HTERT RPE-1 (cell line): Measurements from ENCODE around the gene CTSL.
"Not testable (repeated sequence)": the region's sequence is repeated elsewhere in the genome, so short reads cannot be mapped to it uniquely, and the experiment has no call there.

Experiments used
- in situ Hi-C: fragments of 300-500 bp; cut with MboI; formaldehyde crosslinking; loops from 4 replicates; pipeline ENCODE4 v1.14.3; 2020; ENCODE audit warnings: low sequenced_read_pairs

The CTSL gene

GRCh38 chr9:87751423-87751822, 25.5 kb downstream of the CTSL start:
- in situ Hi-C loops, result no loop called here

- in situ Hi-C loops, result no loop called here
Measured at GRCh38 chr9:87751868-87752267, 25.9 kb downstream of the CTSL start.

- in situ Hi-C loops, result no loop called here
Measured at GRCh38 chr9:87753313-87753712, 27.4 kb downstream of the CTSL start.

DNA sequence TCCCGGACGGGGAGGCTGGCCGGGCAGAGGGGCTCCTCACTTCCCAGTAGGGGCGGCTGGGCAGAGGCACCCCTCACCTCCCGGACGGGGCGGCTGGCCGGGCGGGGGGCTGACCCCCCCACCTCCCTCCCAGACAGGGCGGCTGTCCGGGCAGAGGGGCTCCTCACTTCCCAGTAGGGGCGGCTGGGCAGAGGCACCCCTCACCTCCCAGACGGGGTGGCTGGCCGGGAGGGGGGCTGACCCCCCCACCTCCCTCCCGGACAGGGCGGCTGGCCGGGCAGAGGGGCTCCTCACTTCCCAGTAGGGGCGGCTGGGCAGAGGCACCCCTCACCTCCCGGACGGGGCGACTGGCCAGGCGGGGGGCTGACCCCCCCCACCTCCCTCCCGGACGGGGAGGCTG, 32.4 kb downstream of the CTSL start:
- in situ Hi-C loops, result not testable (repeated sequence)

- in situ Hi-C loops, result not testable (repeated sequence)
Measured at GRCh38 chr9:87759980-87760379, 34.1 kb downstream of the CTSL start.

- in situ Hi-C loops, result no loop called here
Measured at GRCh38 chr9:87760529-87760928, 34.6 kb downstream of the CTSL start.

GRCh38 chr9:87763286-87763685, 37.4 kb downstream of the CTSL start:
- in situ Hi-C loops, result no loop called here

DNA sequence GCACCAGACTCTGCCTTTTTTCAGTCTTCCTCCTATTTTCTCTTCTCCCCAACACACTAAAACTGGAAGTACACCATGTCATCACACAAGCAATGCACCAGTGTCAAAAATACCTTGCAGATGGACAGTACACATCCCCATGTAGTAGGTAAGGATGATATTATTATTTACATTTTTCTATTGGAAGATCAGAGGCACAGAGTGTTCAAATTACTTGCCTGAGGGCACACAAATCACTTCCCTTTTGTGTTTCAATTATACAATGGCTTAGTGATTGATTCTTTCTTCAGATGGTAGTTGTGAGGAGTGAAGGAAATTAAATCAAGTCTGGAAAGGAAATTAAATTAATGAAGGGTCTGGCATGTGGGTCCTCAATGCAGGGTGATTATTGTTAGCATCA, 39.6 kb downstream of the CTSL start:
- in situ Hi-C loops, result no loop called here

DNA sequence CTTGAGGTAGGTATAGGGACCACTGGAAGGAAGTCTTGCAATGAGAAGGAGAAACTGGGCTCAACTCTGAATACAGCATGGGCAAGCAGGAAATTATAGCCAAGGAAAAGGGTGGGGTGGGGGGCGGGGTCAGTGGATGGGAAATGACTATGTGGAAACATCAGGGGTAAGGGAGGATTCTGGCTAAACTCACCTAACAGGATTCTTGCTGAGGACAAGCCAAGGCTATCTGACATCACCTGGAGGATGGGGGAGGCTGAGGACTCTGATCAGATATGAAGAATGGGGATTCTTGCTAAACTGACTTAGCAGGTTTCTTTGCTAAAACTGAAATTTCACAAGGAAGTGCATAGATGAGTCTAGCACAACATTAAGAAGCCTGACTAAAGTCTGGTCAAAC, 40.8 kb downstream of the CTSL start:
- in situ Hi-C loops, result no loop called here

DNA sequence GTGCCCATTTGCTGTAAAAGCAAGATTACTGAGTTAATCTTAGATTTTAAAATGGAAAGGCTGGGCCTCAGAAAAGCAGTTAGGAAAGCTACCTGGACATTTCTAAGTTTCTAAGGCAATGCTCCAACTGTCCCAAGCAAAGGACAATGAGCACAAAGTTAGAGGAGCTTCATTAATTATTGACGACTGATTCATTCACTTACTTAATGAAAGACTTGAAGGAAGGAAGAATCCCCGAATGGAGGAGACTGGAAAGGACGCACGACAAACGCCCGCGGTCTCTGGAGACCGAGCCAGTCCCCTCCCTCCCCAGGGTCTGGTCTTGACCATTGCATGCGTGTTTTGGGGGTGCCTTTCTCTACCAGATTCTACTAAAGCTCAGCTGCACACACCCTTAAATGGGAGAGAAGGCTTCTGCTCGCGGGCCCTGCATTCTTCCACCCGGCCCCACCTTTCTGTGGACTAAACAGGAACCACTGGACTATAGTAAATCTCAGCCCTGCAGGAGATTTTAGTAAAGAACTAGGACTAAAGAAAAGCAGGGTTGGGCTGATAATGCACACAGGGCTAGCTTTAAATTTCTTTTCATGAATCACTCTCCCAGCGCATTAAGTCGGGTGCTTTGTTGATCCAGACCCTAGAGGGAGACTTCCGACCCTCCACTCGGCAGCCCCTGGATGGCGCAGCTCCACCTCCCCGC, 44.8 kb downstream of the CTSL start:
- in situ Hi-C loops, result no loop called here

DNA sequence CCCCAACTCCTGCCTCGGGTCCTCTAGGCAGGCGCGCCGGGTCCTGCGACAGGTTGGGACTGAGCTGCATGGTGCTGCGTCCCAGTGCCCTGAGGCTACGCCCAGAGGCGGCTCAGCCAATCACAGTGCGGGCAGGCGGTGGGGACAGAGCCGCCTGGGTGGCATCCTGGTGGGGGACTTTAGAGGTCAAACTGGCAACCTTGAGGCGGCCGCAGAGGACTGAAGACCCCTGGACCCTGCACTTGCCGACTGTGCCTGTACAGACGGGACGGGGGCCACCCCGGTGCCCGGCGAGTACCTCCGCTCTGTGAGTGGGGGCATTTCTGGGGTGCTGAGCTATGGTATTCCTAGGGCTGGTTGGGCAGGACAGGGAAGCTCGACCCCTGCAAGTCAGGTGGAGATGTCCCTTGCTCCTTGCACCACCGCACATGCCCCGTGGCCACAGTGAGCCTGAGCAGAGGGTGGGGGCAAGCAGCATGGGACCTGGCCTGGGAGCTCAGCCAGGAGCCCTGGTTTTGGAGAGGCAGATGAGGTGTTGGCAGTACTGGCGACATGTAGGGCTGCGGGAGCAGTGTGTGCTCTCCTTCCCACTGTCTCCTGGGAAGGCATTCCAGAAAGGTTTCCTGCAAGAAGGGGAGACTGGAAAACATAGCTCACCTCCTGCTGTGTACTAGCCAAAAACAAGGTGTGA, 45.5 kb downstream of the CTSL start:
- in situ Hi-C loops, result no loop called here

DNA sequence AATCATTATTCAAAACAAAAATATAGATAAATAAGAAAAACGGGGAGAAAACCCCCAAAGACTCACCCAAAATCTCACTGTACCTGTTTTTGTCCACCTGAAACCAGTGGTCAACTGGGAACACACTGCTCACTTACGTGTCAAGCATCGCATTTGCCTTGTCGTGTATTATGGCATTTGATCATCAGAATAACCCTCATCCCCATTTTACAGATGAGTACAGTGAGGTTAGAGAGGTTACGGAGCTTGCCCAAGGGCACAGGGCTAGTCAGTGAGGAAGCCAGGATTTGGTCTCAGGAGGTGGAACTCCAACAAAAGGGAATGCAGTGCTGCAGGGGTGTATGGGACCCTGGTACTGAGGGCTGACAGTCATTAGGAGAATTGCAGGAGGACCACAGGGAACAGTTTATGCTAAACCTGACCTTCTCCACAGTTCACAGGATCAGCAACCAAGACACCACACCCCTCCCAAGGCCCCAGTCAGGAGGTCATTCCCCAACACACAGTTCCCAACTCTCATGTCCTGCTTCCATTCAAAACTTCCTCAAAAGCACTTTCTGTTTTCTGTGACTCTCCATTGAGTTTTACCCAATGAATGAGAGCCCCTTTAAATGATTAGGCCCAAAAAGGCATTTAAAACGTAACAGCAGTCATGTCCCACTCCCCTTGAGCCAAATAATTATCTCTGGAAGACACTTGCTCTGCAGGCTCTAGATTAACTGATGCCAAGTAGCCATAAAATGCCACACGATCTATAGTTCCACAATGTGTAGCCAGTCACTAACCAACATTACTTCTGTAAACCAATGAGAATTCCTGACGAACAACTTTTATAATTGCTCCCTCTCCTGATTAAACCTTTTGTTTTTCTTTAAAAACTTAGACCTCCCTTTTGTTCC, 50.8 kb downstream of the CTSL start:
- in situ Hi-C loops, result no loop called here

GRCh38 chr9:87778996-87779395, 53.1 kb downstream of the CTSL start:
- in situ Hi-C loops, result no loop called here
